BJ (cell line): ENCODE results near the gene CFHR2. TPM values are rescaled to one million over a fixed set of nuclear protein-coding genes. Genes with fewer than 3 reads are reported as not detected.

Experiments
- CTCF ChIA-PET: fragments of 350-600 bp; formaldehyde crosslinking; extraction: SDS; loops from one replicate; lab custom pipeline; 2021; ENCODE audit warnings: antibody characterized with exemption, inconsistent platforms; lab: Yijun Ruan, JAX
- POLR2A ChIA-PET: fragments of 300-600 bp; sonication (Branson Sonifier 250); formaldehyde crosslinking; extraction: SDS; loops from one replicate; lab custom pipeline; 2021; ENCODE audit warnings: antibody characterized with exemption; lab: Charles Lee
- DNase-seq: peaks from one replicate; pipeline ENCODE4 v3.0.0-alpha.2; 2011; ENCODE audit warnings: low read depth
- H3K27me3 ChIP-seq: 2 replicates; pipeline ENCODE4 v1.6.0; 2011; ENCODE audit warnings: low read length; ENCODE audit not compliant: control insufficient read depth, insufficient read depth
- H3K36me3 ChIP-seq: 2 replicates; pipeline ENCODE4 v1.5.1; 2011; ENCODE audit warnings: low read length; ENCODE audit not compliant: control insufficient read depth, insufficient read depth
- H3K4me3 ChIP-seq: 2 replicates; pipeline ENCODE4 v1.5.1; 2011; ENCODE audit warnings: low read depth, mild to moderate bottlenecking, control low read depth, low read length
- CTCF ChIP-seq: IDR thresholded peaks from 2 replicates; pipeline ENCODE4 v1.5.1; 2011; ENCODE audit warnings: low read depth, mild to moderate bottlenecking, control low read depth, inconsistent platforms, low read length, moderate library complexity; ENCODE audit not compliant: insufficient read depth
- polyA plus RNA-seq: library from polyadenylated mRNA; depleted of rRNA; stranded (reverse); fragments of >200 nt; gene quantifications from 2 replicates; pipeline ENCODE4 v1.2.3, GENCODE V29; 2011; rRNA removed
- small RNA-seq: library from RNA; depleted of rRNA; stranded (forward); fragments of <200 nt; gene quantifications from one replicate; pipeline ENCODE3, GENCODE V24; 2012; ENCODE audit warnings: low replicate concordance, low read depth; ENCODE audit not compliant: insufficient read length

The CFHR2 gene
- polyA plus RNA-seq, 1 experiment = not detected

- no peaks in the 10 kb centered on the region for H3K36me3 ChIP-seq
- no peak for DNase-seq
- ChIA-PET POLR2A (no interaction called here), CTCF (no interaction called here)
- TF ChIP-seq CTCF = no peak
- H3K4me3 ChIP-seq = no peak overlapping the region
- H3K27me3 ChIP-seq = no peaks in the 10 kb centered on the region
Observed at GRCh38 chr1:196993916-196994315, 50.4 kb downstream of the CFHR2 start.

GRCh38 chr1:196997423-196997822, 53.9 kb downstream of the CFHR2 start:
- Histone ChIP-seq H3K27me3 (no peaks in the 10 kb centered on the region), H3K4me3 (no peak overlapping the region), H3K36me3 (no peaks in the 10 kb centered on the region)
- ChIA-PET POLR2A (no interaction called here), CTCF (interaction anchor here (1.1 kb wide), 1 partner anchor 182 kb away, joined by 3 read pairs; no protein-coding TSS in a partner anchor)
- no peak for TF ChIP-seq CTCF
- no peak for DNase-seq

GRCh38 chr1:197001828-197002227, 58.3 kb downstream of the CFHR2 start:
- no peaks in the 10 kb centered on the region for H3K36me3 ChIP-seq
- no peak for TF ChIP-seq CTCF
- no peak overlapping the region for H3K4me3 ChIP-seq
- CTCF ChIA-PET = no interaction called here
- no peak for DNase-seq
- no peaks in the 10 kb centered on the region for H3K27me3 ChIP-seq
- POLR2A ChIA-PET = no interaction called here

- POLR2A ChIA-PET = no interaction called here
- Histone ChIP-seq H3K4me3 (no peak overlapping the region), H3K27me3 (no peaks in the 10 kb centered on the region), H3K36me3 (no peaks in the 10 kb centered on the region)
- DNase-seq = no peak
- CTCF ChIA-PET = no interaction called here
- no peak for TF ChIP-seq CTCF
Observed at GRCh38 chr1:197003132-197003531, 59.6 kb downstream of the CFHR2 start.

- no peak for TF ChIP-seq CTCF
- ChIA-PET CTCF (no interaction called here), POLR2A (interaction anchor here (0.5 kb wide), 1 partner anchor 155 kb away, joined by 5 read pairs; no protein-coding TSS in a partner anchor)
- no peaks in the 10 kb centered on the region for H3K27me3 ChIP-seq
- no peaks in the 10 kb centered on the region for H3K36me3 ChIP-seq
- no peak for DNase-seq
- H3K4me3 ChIP-seq = no peak overlapping the region
Observed at GRCh38 chr1:197008861-197009260, 65.3 kb downstream of the CFHR2 start.

Small RNAs within 50 kb of the gene (small RNA-seq; reads per million reads assigned to genes)
- not detected for gene AL139418.1

Other genes starting within 250 kb of the CFHR2 start
- gene CFHR3, start 168.9 kb upstream of the CFHR2 start, polyA plus RNA-seq = not detected in 2 replicates
- 0.26 and 0.33 TPM in 2 replicates for gene CFHR1, start 124.0 kb upstream of the CFHR2 start, polyA plus RNA-seq
- gene CFHR4, start 55.7 kb upstream of the CFHR2 start, polyA plus RNA-seq = not detected in 2 replicates
- gene CFHR5, start 33.8 kb downstream of the CFHR2 start, polyA plus RNA-seq = not detected in 2 replicates
- gene F13B, start 123.5 kb downstream of the CFHR2 start, polyA plus RNA-seq = not detected in 2 replicates
- gene ASPM, start 202.9 kb downstream of the CFHR2 start, polyA plus RNA-seq = 4.6 and 9.4 TPM in 2 replicates